GM18867 (cell line): Measurements from ENCODE around the gene ANKRD39.
"Not testable (repeated sequence)": the region's sequence is repeated elsewhere in the genome, so short reads cannot be mapped to it uniquely, and the experiment has no call there.

ENCODE experiments used
- ATAC-seq: cut with Tn5 transposase; IDR thresholded peaks from one replicate; pipeline ENCODE4 v1.9.1; 2021; ENCODE audit warnings: mild to moderate bottlenecking, moderate library complexity; ENCODE audit not compliant: unreplicated experiment

The ANKRD39 gene

DNA sequence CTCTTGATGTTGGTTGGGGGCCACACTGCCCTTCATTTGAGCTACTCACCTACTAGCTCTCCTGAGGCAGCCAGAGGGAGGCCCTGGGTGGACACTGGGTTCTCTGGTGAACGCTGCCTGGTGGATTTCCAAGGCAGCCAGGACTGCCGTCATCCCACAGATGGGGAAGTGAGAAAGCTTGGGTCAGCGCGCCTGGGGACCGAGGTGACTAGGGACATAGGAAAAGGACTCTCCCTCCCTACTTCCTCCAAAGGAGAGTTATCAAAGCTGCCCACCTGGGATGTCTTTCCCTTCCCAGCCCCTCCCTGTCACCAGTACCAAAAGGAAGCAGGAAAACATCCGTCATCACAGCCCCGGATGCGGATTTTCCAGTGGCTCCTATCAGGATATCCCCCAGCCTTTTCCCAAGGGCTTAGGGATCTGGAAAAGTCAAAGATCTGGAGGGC lies 15.9 kb upstream of the ANKRD39 start:
- ATAC-seq, result no peak

DNA sequence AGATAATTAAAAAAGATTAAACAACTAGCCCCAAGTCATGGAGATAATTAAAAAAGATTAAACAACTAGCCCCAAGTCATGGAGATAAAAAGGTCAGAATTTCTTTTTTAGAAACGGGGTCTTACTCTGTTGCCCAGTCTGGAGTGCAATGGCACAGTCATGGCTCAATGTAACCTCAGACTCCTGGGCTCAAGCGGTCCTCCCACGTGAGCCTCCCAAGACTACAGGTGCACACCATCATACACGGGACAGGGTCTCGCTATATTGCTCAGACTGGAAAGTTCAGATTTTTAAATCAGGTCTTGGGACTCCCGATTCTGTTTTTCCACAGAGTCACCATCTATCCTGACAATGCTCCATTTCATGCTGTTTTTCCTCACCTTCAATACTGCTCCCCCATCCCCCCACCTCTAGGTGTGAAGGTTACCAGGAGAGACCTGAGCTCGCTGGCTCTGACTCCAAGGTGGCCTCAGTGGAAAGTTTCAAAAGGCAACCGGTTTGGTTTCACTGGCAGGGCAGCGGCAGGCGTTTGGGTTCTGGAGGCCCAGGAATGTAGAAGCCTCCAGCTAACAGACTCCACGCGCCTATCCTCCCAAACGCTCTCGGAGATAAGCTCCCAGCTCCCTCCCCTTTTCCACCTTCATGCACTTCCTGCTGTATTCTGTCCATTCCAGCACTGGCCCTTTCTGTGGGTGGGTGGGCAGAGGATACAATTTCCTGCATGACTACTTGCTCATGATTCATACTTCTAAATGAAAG lies 15.0 kb upstream of the ANKRD39 start:
- ATAC-seq, result no peak

DNA sequence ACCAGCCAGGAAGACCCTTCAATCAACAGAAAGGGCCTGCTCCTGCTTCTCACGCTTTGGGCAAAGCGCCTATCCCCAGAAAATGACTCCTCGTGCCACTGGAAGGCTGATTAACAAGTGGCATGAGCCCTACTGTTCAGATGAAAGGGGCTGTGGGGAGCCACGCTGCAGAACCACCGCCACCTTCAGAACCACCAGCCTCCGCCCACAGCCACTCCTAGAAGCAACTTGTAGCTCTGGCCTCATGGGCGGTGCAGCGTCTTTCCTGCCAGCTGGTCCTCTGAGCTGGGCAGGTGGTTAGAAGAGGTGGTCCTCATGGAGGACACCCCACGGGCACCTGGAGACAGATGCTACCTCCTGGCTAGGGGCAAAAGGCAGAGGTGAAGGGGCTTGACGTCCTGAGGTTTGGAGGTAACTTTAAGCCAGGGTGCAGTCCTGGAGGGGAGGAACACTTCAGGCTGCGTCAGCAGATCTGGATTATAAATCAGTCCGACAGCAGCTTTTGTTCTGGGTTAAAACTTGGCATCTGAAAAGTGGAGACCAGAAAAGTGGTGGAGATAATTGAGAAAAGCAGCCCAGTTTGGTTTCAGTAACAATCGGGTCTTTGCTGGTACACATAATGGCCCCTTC lies 12.9 kb upstream of the ANKRD39 start:
- no peak for ATAC-seq

- no peak for ATAC-seq
Measured at GRCh38 chr2:96869822-96870625, 12.2 kb upstream of the ANKRD39 start, which contains the start of gene SEMA4C. Gene SEMA4C, minus strand, starts transcription at chr2:96870080. Its CDS starts 2,194 bp downstream, at chr2:96867886.

DNA sequence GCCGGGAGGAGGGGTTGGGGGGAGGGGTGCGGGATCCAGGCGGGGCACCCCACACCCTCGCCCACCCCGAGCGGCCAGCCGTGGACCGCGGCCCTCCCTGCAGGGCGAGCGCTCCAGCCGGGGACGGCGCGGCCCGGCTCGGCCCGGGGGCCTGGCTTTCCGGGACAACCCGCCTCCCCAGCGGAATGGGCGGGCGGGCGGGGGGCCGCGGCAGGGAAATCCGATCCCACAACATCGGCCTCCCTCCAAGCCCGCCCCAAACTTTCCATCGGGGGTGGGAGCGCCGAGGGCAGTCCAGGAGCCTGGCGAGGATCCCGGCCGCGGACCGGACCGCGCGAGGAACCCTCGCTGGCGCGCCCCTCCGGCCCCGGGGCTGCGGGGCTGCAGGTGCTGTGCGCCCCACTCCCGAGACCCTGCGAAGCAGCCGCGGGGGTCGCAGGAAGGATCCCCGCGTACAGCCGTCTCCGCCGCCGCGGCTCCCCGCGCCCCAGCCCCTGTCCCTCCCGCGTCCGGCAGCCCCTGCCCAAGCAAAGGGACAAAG lies 11.5 kb upstream of the ANKRD39 start:
- no peak for ATAC-seq

DNA sequence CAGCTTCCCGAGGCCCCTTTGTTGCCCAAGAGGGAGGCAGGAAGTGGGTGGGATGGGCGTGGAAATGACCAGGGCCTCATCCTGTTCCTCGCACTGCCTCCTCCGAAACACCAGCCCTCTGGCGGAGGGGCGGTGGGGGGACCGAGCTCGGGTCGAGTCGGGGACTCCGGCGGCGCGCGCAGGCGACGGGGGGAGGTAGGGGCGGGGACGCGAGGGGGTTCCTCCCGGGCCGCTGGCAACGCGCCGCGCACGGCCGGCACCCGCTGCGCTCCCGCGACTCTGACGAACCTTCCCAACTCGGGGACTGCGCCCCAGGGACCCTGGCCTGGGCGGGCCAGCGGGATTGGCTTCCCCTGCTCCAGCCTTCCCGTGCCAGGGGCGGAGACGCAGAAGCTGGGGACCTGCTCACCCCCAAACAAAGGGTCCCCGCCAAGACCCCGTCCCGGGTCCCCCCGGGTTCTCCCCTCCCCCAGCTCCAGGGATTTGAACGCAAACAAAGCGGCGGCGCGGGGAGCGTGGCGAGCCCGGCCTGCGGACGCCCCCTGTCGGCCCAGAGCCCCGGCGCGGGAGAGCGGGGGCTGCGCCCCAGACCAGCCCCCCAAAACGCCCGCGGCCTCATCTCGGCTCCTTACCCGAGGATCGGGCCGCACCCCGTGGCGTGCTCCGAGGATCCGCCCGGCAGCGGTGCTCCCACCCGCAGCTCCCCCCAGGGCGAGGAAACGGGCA lies 10.9 kb upstream of the ANKRD39 start:
- ATAC-seq, result peak; percentile 44

- ATAC-seq, result no peak
Measured at GRCh38 chr2:96867756-96868554, 10.1 kb upstream of the ANKRD39 start.

DNA sequence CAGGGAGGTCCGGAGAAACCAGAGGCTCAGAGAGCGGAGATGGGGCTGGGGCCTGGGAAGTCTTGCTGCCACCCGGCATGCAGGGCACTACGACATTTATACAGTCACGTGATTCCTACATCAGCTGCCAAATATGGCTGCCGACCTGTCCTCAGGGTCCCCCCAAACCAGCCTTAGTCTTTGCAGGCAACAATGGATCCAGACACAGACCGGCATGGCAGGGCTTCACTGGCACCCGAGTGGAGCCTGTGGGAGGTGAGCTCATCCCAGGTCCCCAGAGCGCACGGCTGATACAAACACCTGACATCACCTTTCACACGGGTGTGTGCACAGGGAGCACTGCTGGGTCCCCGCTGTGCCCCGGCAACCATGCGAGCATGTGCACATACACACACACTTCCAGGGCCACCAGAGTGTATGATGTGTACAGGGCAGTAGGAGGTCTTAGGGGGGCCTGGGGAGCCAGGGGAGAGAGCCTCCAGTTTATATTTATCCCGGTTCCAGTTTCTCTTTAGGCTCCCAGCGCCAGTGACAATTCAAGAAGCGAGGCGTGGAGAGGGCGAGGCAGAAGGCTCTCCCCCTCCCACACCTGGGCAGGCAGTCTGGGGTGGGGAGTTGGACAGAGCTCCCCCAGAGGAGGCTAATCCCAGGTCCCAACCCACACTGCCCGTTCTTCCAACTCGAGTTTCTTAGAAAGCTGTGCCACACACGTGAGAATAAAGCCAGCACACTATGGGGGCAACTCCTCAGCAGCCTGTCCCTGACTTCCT lies 9.4 kb upstream of the ANKRD39 start:
- no peak for ATAC-seq

DNA sequence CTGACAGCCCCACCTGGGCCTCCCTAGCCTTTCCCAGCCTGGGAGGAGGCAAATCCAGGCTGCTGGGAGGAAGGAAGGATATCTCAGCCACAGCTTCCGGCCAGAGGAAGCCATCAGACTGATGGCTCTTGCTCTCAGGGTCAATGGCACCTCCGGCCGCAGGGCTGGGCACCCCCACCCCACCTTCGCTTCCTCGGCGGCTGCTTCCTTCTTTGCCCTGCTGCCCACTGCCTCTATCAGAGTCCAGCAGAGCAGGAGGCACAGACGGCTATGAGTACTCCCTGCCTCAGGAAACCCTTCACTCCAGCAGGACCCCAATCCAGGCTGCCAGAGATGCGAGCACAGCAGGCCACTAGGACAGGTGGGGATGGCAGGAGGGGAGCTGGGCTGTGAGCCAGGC lies 8.8 kb upstream of the ANKRD39 start:
- no peak for ATAC-seq

GRCh38 chr2:96866149-96866548 lies 8.3 kb upstream of the ANKRD39 start:
- ATAC-seq, result no peak

DNA sequence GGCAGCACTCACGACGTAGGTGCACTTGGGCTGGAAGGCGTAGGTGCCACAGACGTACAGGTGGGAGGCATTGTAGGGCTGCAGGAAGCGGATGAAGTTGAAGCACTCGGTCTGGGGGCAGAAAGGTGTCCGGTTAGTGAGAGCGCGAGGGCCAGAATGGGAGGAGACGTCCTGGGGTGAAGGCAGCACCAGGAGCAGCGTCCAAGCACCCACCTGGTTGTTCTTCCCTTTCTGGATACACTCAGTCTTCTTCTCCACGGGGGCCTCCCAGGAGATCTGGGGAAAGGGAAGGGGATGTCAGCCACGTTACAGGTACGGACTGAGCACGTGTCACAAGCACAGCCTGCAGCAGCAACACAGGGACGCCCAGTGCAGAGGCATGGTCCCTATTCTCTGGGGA lies 7.8 kb upstream of the ANKRD39 start:
- ATAC-seq, result no peak

DNA sequence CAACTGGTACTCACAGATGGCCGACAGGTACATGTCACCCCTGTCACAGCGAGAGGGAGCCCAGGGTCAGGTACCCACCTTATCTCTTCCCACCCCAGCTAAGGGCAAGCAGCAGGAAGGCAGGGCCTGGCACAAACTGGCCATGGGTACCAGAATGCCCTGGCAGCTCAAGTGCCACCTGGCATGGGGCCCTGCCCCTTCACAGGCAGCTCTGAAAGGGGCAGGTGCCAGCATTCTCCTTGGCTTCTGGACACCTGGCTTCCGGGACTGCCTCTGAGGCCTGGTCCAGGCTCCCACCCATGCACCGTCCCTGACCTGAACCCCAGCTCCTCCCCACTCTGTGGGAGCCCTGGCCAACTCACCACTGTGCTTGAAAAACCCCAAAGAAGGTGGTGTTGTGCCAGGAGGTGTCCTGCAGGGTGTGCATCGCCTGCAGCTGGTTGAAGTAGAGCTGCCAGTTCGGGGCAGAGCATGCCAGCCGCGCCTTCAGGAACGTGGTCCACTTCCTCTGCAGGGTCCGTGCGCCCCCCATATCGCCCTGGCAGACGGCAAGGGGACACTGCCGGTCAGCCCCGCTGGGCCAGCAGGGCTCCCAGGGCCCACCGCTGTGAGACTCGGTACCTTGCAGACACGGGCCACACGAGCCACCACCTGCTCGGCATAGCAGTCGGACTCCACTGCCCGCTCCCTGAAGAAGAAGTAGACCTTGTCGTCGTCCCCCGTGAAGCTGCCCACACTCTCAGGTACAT lies 6.7 kb upstream of the ANKRD39 start:
- ATAC-seq, result no peak

GRCh38 chr2:96863575-96864342 lies 5.9 kb upstream of the ANKRD39 start:
- ATAC-seq, result no peak

- ATAC-seq, result not testable (repeated sequence)
Measured at GRCh38 chr2:96863056-96863455, 5.2 kb upstream of the ANKRD39 start.

- ATAC-seq, result no peak
Measured at GRCh38 chr2:96861074-96861473, 3.3 kb upstream of the ANKRD39 start.

DNA sequence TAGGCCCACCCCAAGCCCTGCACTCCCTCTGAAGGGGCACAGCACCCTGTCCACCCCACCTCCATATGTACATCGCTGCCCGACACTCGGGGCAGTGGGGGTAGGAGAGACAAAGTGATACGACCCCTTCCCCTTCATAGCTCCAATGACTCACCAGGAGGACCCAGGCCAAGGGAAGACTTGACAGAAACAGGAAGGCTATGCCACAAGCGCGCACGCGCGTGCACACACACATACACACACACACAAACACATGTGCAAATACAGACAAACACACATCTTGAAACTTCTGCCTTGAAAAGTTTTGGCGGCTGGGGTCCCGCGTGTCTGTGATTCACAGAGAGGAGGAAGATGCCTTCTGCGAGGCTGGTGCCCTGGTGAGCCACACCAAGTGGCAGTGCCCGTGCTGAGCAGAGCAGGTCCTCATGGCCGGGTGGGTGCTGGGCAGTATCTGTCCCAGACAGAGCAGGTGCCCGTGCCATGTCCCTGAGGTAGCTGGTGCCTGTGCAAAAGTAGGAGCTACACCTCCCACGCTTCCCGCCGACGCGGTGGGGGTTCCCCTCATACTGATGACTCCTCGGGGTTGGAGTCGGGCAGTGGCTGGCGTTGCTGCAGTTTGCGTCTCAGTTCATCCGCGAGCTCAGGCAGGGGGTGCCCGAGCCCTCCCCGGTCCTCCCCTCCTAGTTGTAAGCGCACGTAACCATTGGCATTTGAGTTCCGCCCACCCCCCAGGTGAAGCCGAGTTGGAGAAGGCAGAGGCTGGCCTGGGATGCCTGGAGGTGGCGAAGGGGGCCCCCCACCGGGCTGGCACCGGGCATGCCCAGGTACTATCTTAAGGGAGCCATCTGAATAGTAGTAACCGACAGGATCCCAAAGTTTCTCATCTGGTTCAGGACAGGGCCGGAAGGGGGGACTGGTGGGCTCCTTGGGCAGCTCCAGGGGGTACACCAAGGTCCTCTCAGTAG lies 2.5 kb upstream of the ANKRD39 start:
- ATAC-seq, result no peak

GRCh38 chr2:96859681-96860064 lies 1.9 kb upstream of the ANKRD39 start:
- ATAC-seq, result no peak
